GM12892 (cell line): ENCODE results near the gene SFXN5.

Source experiments
- POLR2A ChIP-seq: IDR thresholded peaks from 2 replicates; pipeline ENCODE4 v1.6.1; 2011; ENCODE audit warnings: low read depth, low read length, control low read depth
- POLR2AphosphoS5 ChIP-seq: IDR thresholded peaks from 2 replicates; pipeline ENCODE4 v1.6.1; 2011; ENCODE audit warnings: low read depth, low read length, control low read depth
- TAF1 ChIP-seq: IDR thresholded peaks from 2 replicates; pipeline ENCODE4 v1.6.1; 2011; ENCODE audit warnings: low read depth, mild to moderate bottlenecking, control low read depth, low read length, borderline replicate concordance

GRCh38 chr2:72937356-72937669, 134.2 kb downstream of the SFXN5 start:
- TF ChIP-seq TAF1 = no peak
- no peak for TF ChIP-seq POLR2A
- no peak for TF ChIP-seq POLR2AphosphoS5
